ENCODE data around the gene FBL.
"Not testable (repeated sequence)": the region's sequence is repeated elsewhere in the genome, so short reads cannot be mapped to it uniquely, and the experiment has no call there.

Gene FBL

DNA sequence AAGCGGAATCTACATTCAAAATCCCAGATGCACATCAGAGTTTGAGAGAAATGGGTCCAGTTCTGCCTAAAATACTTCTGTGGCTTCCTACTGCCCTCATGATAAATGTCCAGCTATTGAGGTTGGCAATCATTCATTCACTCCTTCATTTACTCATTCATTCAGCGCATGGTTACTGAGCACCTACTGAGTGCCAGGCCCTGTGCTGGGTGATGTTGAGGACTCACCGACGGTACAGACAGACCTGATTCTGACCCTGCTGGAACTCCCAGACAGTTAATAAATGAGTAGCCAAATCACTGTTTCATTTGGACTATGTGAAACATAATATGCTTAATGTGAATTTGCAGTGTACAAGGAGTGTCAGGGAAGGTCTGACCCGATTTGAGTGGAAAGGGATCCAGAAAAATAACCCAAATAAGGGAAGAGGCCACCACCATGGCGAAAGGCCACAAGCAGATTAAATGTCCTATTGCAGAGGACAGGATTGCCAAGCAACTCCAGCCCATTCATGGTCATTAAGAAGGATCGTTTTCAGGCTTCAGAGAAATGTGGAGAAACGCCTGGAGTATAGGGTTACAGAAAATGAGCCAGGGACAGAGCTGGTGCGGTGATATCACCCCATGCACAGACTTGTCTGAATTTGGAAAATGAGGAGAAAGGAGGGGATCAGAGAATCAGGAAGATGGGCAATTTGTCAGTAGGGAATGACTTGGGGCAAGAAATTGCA lies 32.8 kb downstream of the FBL start:
- no peak for DNase-seq (ENCODE audit: low spot score)
- Histone ChIP-seq H3K27ac (ENCODE audit: poor library complexity, severe bottlenecking) (no peak overlapping the region), H3K9me3 (ENCODE audit: severe bottlenecking) (no peaks in the 10 kb centered on the region), H3K36me3 (ENCODE audit: low read depth) (no peaks in the 10 kb centered on the region), H3K27me3 (ENCODE audit: insufficient read depth, poor library complexity, severe bottlenecking) (no peaks in the 10 kb centered on the region), H3K4me1 (ENCODE audit: insufficient read depth, poor library complexity, severe bottlenecking) (no peaks in the 10 kb centered on the region), H3K4me3 (ENCODE audit: severe bottlenecking) (no peak overlapping the region)
- no peak for ATAC-seq (ENCODE audit: low read depth)
- TF ChIP-seq, protein P1, sequence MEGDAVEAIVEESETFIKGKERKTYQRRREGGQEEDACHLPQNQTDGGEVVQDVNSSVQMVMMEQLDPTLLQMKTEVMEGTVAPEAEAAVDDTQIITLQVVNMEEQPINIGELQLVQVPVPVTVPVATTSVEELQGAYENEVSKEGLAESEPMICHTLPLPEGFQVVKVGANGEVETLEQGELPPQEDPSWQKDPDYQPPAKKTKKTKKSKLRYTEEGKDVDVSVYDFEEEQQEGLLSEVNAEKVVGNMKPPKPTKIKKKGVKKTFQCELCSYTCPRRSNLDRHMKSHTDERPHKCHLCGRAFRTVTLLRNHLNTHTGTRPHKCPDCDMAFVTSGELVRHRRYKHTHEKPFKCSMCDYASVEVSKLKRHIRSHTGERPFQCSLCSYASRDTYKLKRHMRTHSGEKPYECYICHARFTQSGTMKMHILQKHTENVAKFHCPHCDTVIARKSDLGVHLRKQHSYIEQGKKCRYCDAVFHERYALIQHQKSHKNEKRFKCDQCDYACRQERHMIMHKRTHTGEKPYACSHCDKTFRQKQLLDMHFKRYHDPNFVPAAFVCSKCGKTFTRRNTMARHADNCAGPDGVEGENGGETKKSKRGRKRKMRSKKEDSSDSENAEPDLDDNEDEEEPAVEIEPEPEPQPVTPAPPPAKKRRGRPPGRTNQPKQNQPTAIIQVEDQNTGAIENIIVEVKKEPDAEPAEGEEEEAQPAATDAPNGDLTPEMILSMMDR (IDR thresholded peaks at IDR 0.05; ENCODE audit: poor library complexity, severe bottlenecking) = no peak

DNA sequence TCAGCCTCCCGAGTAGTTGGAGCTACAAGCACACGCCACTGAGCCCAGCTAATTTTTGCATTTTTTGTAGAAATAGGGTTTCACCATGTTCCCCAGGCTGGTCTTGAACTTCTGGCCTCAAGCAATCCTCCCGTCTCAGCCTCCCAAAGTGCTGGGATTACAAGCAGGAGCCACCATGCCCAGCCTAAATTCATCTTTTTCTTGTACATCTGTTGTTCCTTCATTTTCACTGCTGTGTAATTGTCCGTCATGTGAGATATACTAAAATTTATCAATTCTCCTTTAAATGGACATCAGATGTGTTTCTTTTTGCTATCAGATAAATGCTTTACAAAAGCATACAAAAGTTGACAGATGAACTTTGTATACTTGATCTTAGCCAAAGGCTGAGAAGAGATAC lies 35.1 kb downstream of the FBL start:
- DNase-seq (ENCODE audit: low spot score) (no peak), ATAC-seq (ENCODE audit: low read depth) (no peak)
- no peaks in the 10 kb centered on the region for H3K27me3 ChIP-seq (ENCODE audit: insufficient read depth, poor library complexity, severe bottlenecking)
- H3K4me1 ChIP-seq (ENCODE audit: insufficient read depth, poor library complexity, severe bottlenecking) = no peaks in the 10 kb centered on the region
- H3K9me3 ChIP-seq (ENCODE audit: severe bottlenecking) = no peaks in the 10 kb centered on the region
- no peak overlapping the region for H3K27ac ChIP-seq (ENCODE audit: poor library complexity, severe bottlenecking)
- no peaks in the 10 kb centered on the region for H3K36me3 ChIP-seq (ENCODE audit: low read depth)
- TF ChIP-seq, protein P1 (IDR thresholded peaks at IDR 0.05; ENCODE audit: poor library complexity, severe bottlenecking) = no peak
- H3K4me3 ChIP-seq (ENCODE audit: severe bottlenecking) = no peak overlapping the region

DNA sequence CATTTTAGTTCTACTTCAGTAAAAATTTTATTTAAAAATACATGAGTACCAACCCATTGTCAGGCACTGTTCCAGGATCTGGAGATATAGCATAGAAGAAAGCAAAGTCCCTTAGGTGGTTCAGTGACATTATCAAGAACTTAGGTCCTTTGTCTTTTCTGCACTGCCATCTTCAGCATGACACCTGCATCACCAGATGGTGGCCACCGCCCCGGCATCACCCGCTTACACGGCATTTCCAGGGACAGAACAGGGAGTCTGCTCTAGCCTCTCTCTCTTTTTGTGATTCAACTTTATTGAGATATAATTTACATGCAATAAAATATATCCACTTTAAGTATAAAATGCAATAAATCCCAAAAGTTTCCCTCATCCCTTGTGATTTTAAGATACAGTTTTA lies 35.8 kb downstream of the FBL start:
- no peak for ATAC-seq (ENCODE audit: low read depth)
- H3K27ac ChIP-seq (ENCODE audit: poor library complexity, severe bottlenecking) = no peak overlapping the region
- no peaks in the 10 kb centered on the region for H3K9me3 ChIP-seq (ENCODE audit: severe bottlenecking)
- H3K36me3 ChIP-seq (ENCODE audit: low read depth) = no peaks in the 10 kb centered on the region
- no peak overlapping the region for H3K4me3 ChIP-seq (ENCODE audit: severe bottlenecking)
- no peak for DNase-seq (ENCODE audit: low spot score)
- H3K27me3 ChIP-seq (ENCODE audit: insufficient read depth, poor library complexity, severe bottlenecking) = no peaks in the 10 kb centered on the region
- H3K4me1 ChIP-seq (ENCODE audit: insufficient read depth, poor library complexity, severe bottlenecking) = no peaks in the 10 kb centered on the region
- TF ChIP-seq, protein P1 (IDR thresholded peaks at IDR 0.05; ENCODE audit: poor library complexity, severe bottlenecking) = no peak

DNA sequence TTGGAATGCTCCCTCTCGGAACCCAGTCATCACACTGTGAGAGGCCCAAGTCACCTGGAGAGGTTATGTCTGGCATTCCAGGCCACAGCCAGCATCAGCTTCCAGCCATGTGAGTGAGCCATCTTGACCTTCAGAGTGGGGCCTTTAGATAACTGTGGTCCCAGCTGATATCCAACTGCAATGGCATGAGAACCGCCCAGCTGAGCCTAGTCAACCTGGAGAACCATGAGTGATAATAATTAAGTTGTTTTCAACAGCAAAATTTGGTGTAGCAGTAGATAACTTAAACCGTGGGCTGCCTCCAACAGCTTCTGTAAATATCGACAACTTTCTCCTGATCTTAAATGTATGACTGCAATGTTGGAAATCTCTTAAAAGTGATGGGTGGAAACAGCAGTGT lies 36.8 kb downstream of the FBL start:
- no peak for ATAC-seq (ENCODE audit: low read depth)
- H3K9me3 ChIP-seq (ENCODE audit: severe bottlenecking) = no peaks in the 10 kb centered on the region

DNA sequence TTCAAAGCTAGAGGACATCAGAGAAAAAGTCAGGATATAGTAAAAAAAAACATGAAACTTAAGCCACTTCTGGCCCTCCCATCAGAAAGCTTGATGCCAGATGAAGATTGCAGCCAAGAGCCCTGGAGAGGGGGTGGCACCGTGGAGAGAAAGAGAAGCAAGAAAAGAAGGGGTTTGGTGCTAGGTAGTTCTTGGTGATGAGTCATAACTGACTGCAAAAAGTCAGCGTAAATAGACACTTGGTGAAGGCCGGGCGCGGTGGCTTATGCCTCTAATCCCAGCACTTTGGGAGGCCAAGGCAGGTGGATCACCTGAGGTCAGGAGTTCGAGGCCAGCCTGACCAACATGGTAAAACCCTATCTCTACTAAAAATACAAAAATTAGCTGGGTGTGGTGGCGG lies 37.5 kb downstream of the FBL start:
- not testable (repeated sequence) for DNase-seq (ENCODE audit: low spot score); H3K4me1 ChIP-seq (ENCODE audit: insufficient read depth, poor library complexity, severe bottlenecking); H3K9me3 ChIP-seq (ENCODE audit: severe bottlenecking); H3K4me3 ChIP-seq (ENCODE audit: severe bottlenecking); H3K27me3 ChIP-seq (ENCODE audit: insufficient read depth, poor library complexity, severe bottlenecking); H3K36me3 ChIP-seq (ENCODE audit: low read depth); H3K27ac ChIP-seq (ENCODE audit: poor library complexity, severe bottlenecking); ATAC-seq (ENCODE audit: low read depth)

More for the DNA sequence above, 36.8 kb downstream of the FBL start:
- no peak for DNase-seq (ENCODE audit: low spot score)
- TF ChIP-seq, protein P1 (IDR thresholded peaks at IDR 0.05; ENCODE audit: poor library complexity, severe bottlenecking) = no peak
- H3K4me3 ChIP-seq (ENCODE audit: severe bottlenecking) = no peak overlapping the region
- no peaks in the 10 kb centered on the region for H3K4me1 ChIP-seq (ENCODE audit: insufficient read depth, poor library complexity, severe bottlenecking)
- no peak overlapping the region for H3K27ac ChIP-seq (ENCODE audit: poor library complexity, severe bottlenecking)
- no peaks in the 10 kb centered on the region for H3K36me3 ChIP-seq (ENCODE audit: low read depth)
- H3K27me3 ChIP-seq (ENCODE audit: insufficient read depth, poor library complexity, severe bottlenecking) = no peaks in the 10 kb centered on the region
